Mesendoderm (in vitro differentiated cells): Measurements from ENCODE around the gene KLK5.

Source experiments
- DNase-seq: peaks from one replicate; pipeline ENCODE4 v3.0.0; 2013
- H2AK5ac ChIP-seq: 2 replicates; pipeline ENCODE4 v1.6.1; 2013; ENCODE audit warnings: low read length, inconsistent platforms
- H2BK120ac ChIP-seq: 2 replicates; pipeline ENCODE4 v1.6.1; 2013; ENCODE audit warnings: low read depth, mild to moderate bottlenecking, low read length, moderate library complexity, mixed read lengths
- H2BK15ac ChIP-seq: replicated peaks from 2 replicates; pipeline ENCODE4 v1.6.1; 2013; ENCODE audit warnings: low read depth, mild to moderate bottlenecking, moderate library complexity
- H2BK5ac ChIP-seq: 2 replicates; pipeline ENCODE4 v1.6.1; 2013; ENCODE audit warnings: low read length, inconsistent platforms
- H3K18ac ChIP-seq: 2 replicates; pipeline ENCODE4 v1.6.1; 2013; ENCODE audit warnings: mild to moderate bottlenecking, low read length, mixed read lengths
- H3K23ac ChIP-seq: one replicate; pipeline ENCODE4 v1.6.1; 2013; ENCODE audit warnings: low read length
- H3K27ac ChIP-seq: 2 replicates; pipeline ENCODE4 v1.5.1; 2013; ENCODE audit warnings: low read depth, mild to moderate bottlenecking, inconsistent platforms, low read length, moderate library complexity
- H3K27me3 ChIP-seq: 2 replicates; pipeline ENCODE4 v1.6.1; 2013; ENCODE audit warnings: low read length, control low read depth, mild to moderate bottlenecking, inconsistent platforms; ENCODE audit not compliant: insufficient read depth, poor library complexity
- H3K36me3 ChIP-seq: 2 replicates; pipeline ENCODE4 v1.6.1; 2013; ENCODE audit warnings: low read length, inconsistent platforms; ENCODE audit not compliant: control insufficient read depth, insufficient read depth
- H3K4ac ChIP-seq: one replicate; pipeline ENCODE4 v1.6.1; 2013; ENCODE audit warnings: low read depth, mild to moderate bottlenecking, low read length, moderate library complexity
- H3K4me1 ChIP-seq: 2 replicates; pipeline ENCODE4 v1.6.1; 2013; ENCODE audit warnings: low read depth, low read length, inconsistent platforms; ENCODE audit not compliant: control insufficient read depth
- H3K4me2 ChIP-seq: 2 replicates; pipeline ENCODE4 v1.6.1; 2013; ENCODE audit warnings: low read length
- H3K4me3 ChIP-seq: 2 replicates; pipeline ENCODE4 v1.5.1; 2013; ENCODE audit warnings: mild to moderate bottlenecking, low read length
- H3K56ac ChIP-seq: one replicate; pipeline ENCODE4 v1.6.1; 2013; ENCODE audit warnings: low read length
- H3K79me1 ChIP-seq: 2 replicates; pipeline ENCODE4 v1.6.1; 2013; ENCODE audit warnings: low read length, inconsistent platforms
- H3K79me2 ChIP-seq: 2 replicates; pipeline ENCODE4 v1.6.1; 2013; ENCODE audit warnings: mild to moderate bottlenecking, low read length; ENCODE audit not compliant: control insufficient read depth, insufficient read depth
- H3K9ac ChIP-seq: 2 replicates; pipeline ENCODE4 v1.6.1; 2013; ENCODE audit warnings: low read length, inconsistent platforms
- H4K5ac ChIP-seq: one replicate; pipeline ENCODE4 v1.6.1; 2013; ENCODE audit warnings: low read length
- H4K8ac ChIP-seq: one replicate; pipeline ENCODE4 v1.6.1; 2013; ENCODE audit warnings: low read depth, mild to moderate bottlenecking, control low read depth, low read length, moderate library complexity
- WGBS: extraction: QIAGEN DNeasy Blood & Tissue Kit; methylation state at CpG from one replicate; pipeline ENCODE4 v1.1.7; 2013; ENCODE audit warnings: low lambda C conversion rate, missing lambda C conversion rate; ENCODE audit not compliant: insufficient coverage; ENCODE audit errors: extremely low coverage; 5-methylcytosine and 5-hydroxymethylcytosine counted together

Gene KLK5

GRCh38 chr19:50908336-50908735 lies 44.5 kb downstream of the KLK5 start:
- H3K79me2 ChIP-seq, result no peaks in the 10 kb centered on the region
- no peaks in the 10 kb centered on the region for H3K36me3 ChIP-seq
- DNase-seq, result no peak
- no peak overlapping the region for H2BK5ac ChIP-seq
- no peak overlapping the region for H3K18ac ChIP-seq
- H2BK120ac ChIP-seq, result no peak overlapping the region
- no peaks in the 10 kb centered on the region for H3K79me1 ChIP-seq
- no peak overlapping the region for H3K9ac ChIP-seq
- H3K27ac ChIP-seq, result no peak overlapping the region
- peaks cover 17% of the 10 kb centered on the region for H3K27me3 ChIP-seq
- H4K5ac ChIP-seq, result no peak overlapping the region
- H2AK5ac ChIP-seq, result no peak overlapping the region
- no peak overlapping the region for H2BK15ac ChIP-seq
- no peaks in the 10 kb centered on the region for H3K4me1 ChIP-seq
- H3K4ac ChIP-seq, result no peak overlapping the region
- no peak overlapping the region for H3K4me2 ChIP-seq
- no peak overlapping the region for H3K4me3 ChIP-seq
- H4K8ac ChIP-seq, result no peak overlapping the region
- H3K56ac ChIP-seq, result peak overlapping the region; percentile 25
- H3K23ac ChIP-seq, result no peak overlapping the region
- no CpG with 5 or more reads among the region's 25 CpGs for WGBS

GRCh38 chr19:50906217-50906616 lies 46.6 kb downstream of the KLK5 start:
- Histone ChIP-seq H3K27ac (no peak overlapping the region), H3K9ac (no peak overlapping the region), H3K79me1 (no peaks in the 10 kb centered on the region), H3K23ac (no peak overlapping the region), H3K4me3 (no peak overlapping the region), H2BK5ac (no peak overlapping the region), H3K56ac (no peak overlapping the region), H2AK5ac (no peak overlapping the region), H3K4me2 (no peak overlapping the region), H4K5ac (no peak overlapping the region), H4K8ac (no peak overlapping the region), H3K79me2 (no peaks in the 10 kb centered on the region), H3K18ac (no peak overlapping the region), H2BK15ac (no peak overlapping the region), H3K4ac (no peak overlapping the region), H3K27me3 (peaks cover 6% of the 10 kb centered on the region), H3K36me3 (no peaks in the 10 kb centered on the region), H2BK120ac (no peak overlapping the region), H3K4me1 (no peaks in the 10 kb centered on the region)
- DNase-seq, result peak; percentile 71
- WGBS, result no CpG with 5 or more reads among the region's 5 CpGs

- H3K4me2 ChIP-seq, result no peak overlapping the region
- H2BK120ac ChIP-seq, result no peak overlapping the region
- no peak overlapping the region for H3K23ac ChIP-seq
- no peaks in the 10 kb centered on the region for H3K79me2 ChIP-seq
- no peak overlapping the region for H3K4me3 ChIP-seq
- H4K8ac ChIP-seq, result no peak overlapping the region
- H3K27me3 ChIP-seq, result no peaks in the 10 kb centered on the region
- no CpG with 5 or more reads among the region's 4 CpGs for WGBS
- H3K4me1 ChIP-seq, result no peaks in the 10 kb centered on the region
- no peak overlapping the region for H3K9ac ChIP-seq
- no peaks in the 10 kb centered on the region for H3K79me1 ChIP-seq
- H3K36me3 ChIP-seq, result no peaks in the 10 kb centered on the region
- DNase-seq, result no peak
- H2BK15ac ChIP-seq, result no peak overlapping the region
- H3K27ac ChIP-seq, result no peak overlapping the region
- H2BK5ac ChIP-seq, result no peak overlapping the region
- H3K4ac ChIP-seq, result no peak overlapping the region
- no peak overlapping the region for H3K56ac ChIP-seq
- H4K5ac ChIP-seq, result no peak overlapping the region
- H3K18ac ChIP-seq, result no peak overlapping the region
- H2AK5ac ChIP-seq, result no peak overlapping the region
These were observed 50.2 kb downstream of the KLK5 start for GRCh38 chr19:50902640-50903039.

GRCh38 chr19:50899569-50899968 lies 53.3 kb downstream of the KLK5 start:
- Histone ChIP-seq H2AK5ac (no peak overlapping the region), H3K27me3 (no peaks in the 10 kb centered on the region), H4K8ac (no peak overlapping the region), H3K27ac (no peak overlapping the region), H3K4ac (no peak overlapping the region), H3K4me1 (no peaks in the 10 kb centered on the region), H3K56ac (no peak overlapping the region), H2BK120ac (no peak overlapping the region), H3K9ac (no peak overlapping the region), H4K5ac (no peak overlapping the region), H3K4me3 (no peak overlapping the region), H3K23ac (no peak overlapping the region), H3K18ac (no peak overlapping the region), H3K79me1 (no peaks in the 10 kb centered on the region), H3K36me3 (no peaks in the 10 kb centered on the region), H2BK15ac (no peak overlapping the region), H3K4me2 (no peak overlapping the region), H2BK5ac (no peak overlapping the region), H3K79me2 (no peaks in the 10 kb centered on the region)
- no peak for DNase-seq
- WGBS, result no CpG with 5 or more reads among the region's 3 CpGs

GRCh38 chr19:50898018-50898417 lies 54.8 kb downstream of the KLK5 start:
- H3K79me2 ChIP-seq, result no peaks in the 10 kb centered on the region
- no CpG with 5 or more reads among the region's 4 CpGs for WGBS
- H2BK15ac ChIP-seq, result no peak overlapping the region
- no peak overlapping the region for H2AK5ac ChIP-seq
- no peak overlapping the region for H4K8ac ChIP-seq
- H4K5ac ChIP-seq, result no peak overlapping the region
- DNase-seq, result no peak
- H3K9ac ChIP-seq, result no peak overlapping the region
- no peaks in the 10 kb centered on the region for H3K36me3 ChIP-seq
- no peaks in the 10 kb centered on the region for H3K4me1 ChIP-seq
- no peak overlapping the region for H3K4me3 ChIP-seq
- H2BK5ac ChIP-seq, result no peak overlapping the region
- no peak overlapping the region for H2BK120ac ChIP-seq
- H3K4ac ChIP-seq, result no peak overlapping the region
- H3K79me1 ChIP-seq, result no peaks in the 10 kb centered on the region
- no peak overlapping the region for H3K56ac ChIP-seq
- H3K4me2 ChIP-seq, result no peak overlapping the region
- no peaks in the 10 kb centered on the region for H3K27me3 ChIP-seq
- no peak overlapping the region for H3K18ac ChIP-seq
- no peak overlapping the region for H3K23ac ChIP-seq
- H3K27ac ChIP-seq, result no peak overlapping the region

- Histone ChIP-seq H3K79me1 (no peaks in the 10 kb centered on the region), H4K8ac (no peak overlapping the region), H3K4me1 (no peaks in the 10 kb centered on the region), H4K5ac (no peak overlapping the region), H3K4me3 (no peak overlapping the region), H3K18ac (no peak overlapping the region), H2BK120ac (no peak overlapping the region), H3K23ac (no peak overlapping the region), H2BK15ac (no peak overlapping the region), H3K27ac (no peak overlapping the region), H3K56ac (no peak overlapping the region), H3K27me3 (no peaks in the 10 kb centered on the region), H3K4ac (no peak overlapping the region), H2BK5ac (no peak overlapping the region), H3K9ac (no peak overlapping the region), H3K36me3 (no peaks in the 10 kb centered on the region), H3K79me2 (no peaks in the 10 kb centered on the region), H3K4me2 (no peak overlapping the region), H2AK5ac (no peak overlapping the region)
- WGBS, result no CpG with 5 or more reads among the region's 3 CpGs
- no peak for DNase-seq
These were observed 55.2 kb downstream of the KLK5 start for GRCh38 chr19:50897612-50898011.
